Type B pancreatic cell (in vitro differentiated cells): Measurements from ENCODE around the gene COL25A1. TPM values are rescaled to one million over a fixed set of nuclear protein-coding genes. Genes with fewer than 3 reads are reported as not detected.

ENCODE experiments used
- DNase-seq: peaks from one replicate; pipeline ENCODE4 v3.0.0; 2021; ENCODE audit warnings: mixed read lengths; ENCODE audit not compliant: unreplicated experiment; ENCODE audit errors: extremely low spot score
- H3K27ac Mint-ChIP-seq: 2 replicates; pipeline ENCODE4 v1.8.0; 2021; ENCODE audit warnings: mild to moderate bottlenecking, mixed read lengths
- H3K27me3 Mint-ChIP-seq: 2 replicates; pipeline ENCODE4 v1.8.0; 2021; ENCODE audit warnings: mixed read lengths
- H3K36me3 Mint-ChIP-seq: 2 replicates; pipeline ENCODE4 v1.8.0; 2021; ENCODE audit warnings: mixed read lengths
- H3K4me1 Mint-ChIP-seq: one replicate; pipeline ENCODE4 v1.8.0; 2021; ENCODE audit warnings: mixed read lengths; ENCODE audit not compliant: unreplicated experiment
- H3K4me3 Mint-ChIP-seq: 2 replicates; pipeline ENCODE4 v1.8.0; 2021; ENCODE audit warnings: mild to moderate bottlenecking, mixed read lengths
- H3K9me3 Mint-ChIP-seq: 2 replicates; pipeline ENCODE4 v1.8.0; 2021; ENCODE audit warnings: mixed read lengths
- total RNA-seq: library from RNA; stranded (reverse); gene quantifications from 2 replicates; pipeline ENCODE4 v1.2.1, GENCODE V29; 2021; ENCODE audit warnings: low replicate concordance
- TF ChIP-seq, protein P1 (sequence below): fragments of 200-600 bp; sonication (generic); conservative IDR thresholded peaks from 2 replicates; pipeline ENCODE4 v1.5.0; 2021; ENCODE audit warnings: antibody characterized with exemption, mild to moderate bottlenecking

The COL25A1 gene
- total RNA-seq, 1 donor from 2014 or later: 9.2 TPM

DNA sequence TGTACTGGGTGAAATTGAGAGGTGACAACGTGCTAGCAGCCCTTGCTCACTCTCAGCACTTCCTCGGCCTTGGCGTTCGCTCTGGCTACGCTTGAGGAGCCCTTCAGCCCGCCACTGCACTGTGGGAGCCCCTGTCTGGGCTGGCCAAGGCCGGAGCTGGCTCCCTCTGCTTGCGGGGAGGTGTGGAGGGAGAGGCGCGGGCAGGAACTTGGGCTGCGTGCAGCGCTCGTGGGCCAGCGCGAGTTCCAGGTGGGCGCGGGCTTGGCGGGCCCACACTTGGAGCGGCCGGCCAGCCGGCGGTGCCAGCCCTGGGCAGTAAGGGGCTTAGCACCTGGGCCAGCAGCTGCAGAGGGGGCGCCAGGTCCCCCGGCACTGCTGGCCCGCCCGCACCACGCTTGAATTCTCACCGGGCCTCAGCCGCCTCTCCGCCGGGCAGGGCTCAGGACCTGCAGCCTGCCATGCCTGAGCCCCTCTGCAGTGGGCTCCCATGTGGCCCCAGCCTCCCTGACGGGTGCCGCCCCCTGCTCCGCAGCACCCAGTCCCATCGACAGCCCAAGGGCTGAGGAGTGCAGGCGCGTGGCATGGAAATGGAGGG is 290.1 kb downstream of the COL25A1 start:
- H3K36me3 Mint-ChIP-seq: no peaks in the 10 kb centered on the region
- no peak for DNase-seq
- TF ChIP-seq, protein P1, sequence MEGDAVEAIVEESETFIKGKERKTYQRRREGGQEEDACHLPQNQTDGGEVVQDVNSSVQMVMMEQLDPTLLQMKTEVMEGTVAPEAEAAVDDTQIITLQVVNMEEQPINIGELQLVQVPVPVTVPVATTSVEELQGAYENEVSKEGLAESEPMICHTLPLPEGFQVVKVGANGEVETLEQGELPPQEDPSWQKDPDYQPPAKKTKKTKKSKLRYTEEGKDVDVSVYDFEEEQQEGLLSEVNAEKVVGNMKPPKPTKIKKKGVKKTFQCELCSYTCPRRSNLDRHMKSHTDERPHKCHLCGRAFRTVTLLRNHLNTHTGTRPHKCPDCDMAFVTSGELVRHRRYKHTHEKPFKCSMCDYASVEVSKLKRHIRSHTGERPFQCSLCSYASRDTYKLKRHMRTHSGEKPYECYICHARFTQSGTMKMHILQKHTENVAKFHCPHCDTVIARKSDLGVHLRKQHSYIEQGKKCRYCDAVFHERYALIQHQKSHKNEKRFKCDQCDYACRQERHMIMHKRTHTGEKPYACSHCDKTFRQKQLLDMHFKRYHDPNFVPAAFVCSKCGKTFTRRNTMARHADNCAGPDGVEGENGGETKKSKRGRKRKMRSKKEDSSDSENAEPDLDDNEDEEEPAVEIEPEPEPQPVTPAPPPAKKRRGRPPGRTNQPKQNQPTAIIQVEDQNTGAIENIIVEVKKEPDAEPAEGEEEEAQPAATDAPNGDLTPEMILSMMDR: no peak
- H3K9me3 Mint-ChIP-seq: no peaks in the 10 kb centered on the region
- no peak overlapping the region for H3K4me3 Mint-ChIP-seq
- no peak overlapping the region for H3K27ac Mint-ChIP-seq
- peaks cover 17% of the 10 kb centered on the region for H3K4me1 Mint-ChIP-seq
- H3K27me3 Mint-ChIP-seq: no peaks in the 10 kb centered on the region

DNA sequence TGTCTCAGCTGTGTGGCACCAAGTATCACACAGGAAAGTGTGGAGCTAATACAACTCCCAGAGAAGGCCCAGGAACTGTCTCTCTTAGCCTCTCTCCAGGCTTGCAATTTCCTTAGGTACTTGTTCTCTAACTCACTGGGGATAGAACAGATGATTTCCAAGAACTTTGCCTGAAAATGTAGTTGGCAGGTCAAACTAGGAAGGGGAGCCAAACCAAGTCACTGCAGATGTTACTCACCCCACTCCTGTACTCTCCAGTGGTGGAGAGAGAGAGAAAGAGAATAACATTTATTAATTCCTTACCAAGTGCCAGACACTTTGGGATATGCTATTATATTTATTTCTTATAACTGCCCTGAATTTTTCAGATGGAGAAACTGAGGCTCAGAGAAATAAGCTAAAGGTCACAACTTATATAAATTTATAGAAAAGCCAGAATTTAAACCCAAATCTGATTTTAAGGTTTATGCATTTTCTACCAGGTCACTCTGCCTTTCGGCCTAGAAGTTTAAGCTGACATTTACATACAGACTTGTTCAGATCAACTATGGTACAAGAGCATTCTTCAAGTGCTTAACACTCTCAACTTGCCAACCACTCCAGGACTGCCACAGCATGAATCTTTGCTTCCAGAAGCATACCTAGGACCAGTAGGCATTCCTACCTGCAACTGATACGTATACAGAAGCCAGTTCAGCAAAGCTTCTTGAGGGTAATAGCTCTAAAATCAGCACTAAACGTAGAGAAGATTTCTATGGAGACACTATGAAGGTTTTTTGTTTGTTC is 291.0 kb downstream of the COL25A1 start:
- Mint-ChIP-seq H3K4me3 (no peak overlapping the region), H3K9me3 (no peaks in the 10 kb centered on the region), H3K36me3 (no peaks in the 10 kb centered on the region), H3K27ac (no peak overlapping the region), H3K27me3 (no peaks in the 10 kb centered on the region), H3K4me1 (peaks cover 17% of the 10 kb centered on the region)
- TF ChIP-seq, protein P1: no peak
- DNase-seq: no peak

DNA sequence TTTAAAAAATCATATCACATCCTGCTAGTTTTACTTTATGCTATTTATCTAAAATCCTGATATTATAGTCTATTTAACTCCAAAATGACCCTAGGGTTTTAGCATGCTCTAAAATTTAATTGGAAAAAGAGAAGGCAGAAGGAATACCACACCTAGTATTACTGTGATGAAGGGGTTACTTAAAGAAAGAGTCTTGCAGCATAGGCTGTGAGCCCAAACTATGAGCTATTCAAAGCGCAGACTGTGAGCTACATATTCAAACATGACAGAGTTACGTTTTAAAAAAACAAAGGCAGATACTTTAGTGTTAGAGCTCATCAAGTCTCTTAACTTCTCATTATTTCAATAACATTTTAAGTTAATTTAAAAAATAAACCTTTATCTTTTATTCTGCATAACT is 291.9 kb downstream of the COL25A1 start:
- TF ChIP-seq, protein P1: no peak
- no peaks in the 10 kb centered on the region for H3K27me3 Mint-ChIP-seq
- peaks cover 16% of the 10 kb centered on the region for H3K4me1 Mint-ChIP-seq
- no peak overlapping the region for H3K4me3 Mint-ChIP-seq
- no peaks in the 10 kb centered on the region for H3K9me3 Mint-ChIP-seq
- no peaks in the 10 kb centered on the region for H3K36me3 Mint-ChIP-seq
- DNase-seq: no peak
- no peak overlapping the region for H3K27ac Mint-ChIP-seq

DNA sequence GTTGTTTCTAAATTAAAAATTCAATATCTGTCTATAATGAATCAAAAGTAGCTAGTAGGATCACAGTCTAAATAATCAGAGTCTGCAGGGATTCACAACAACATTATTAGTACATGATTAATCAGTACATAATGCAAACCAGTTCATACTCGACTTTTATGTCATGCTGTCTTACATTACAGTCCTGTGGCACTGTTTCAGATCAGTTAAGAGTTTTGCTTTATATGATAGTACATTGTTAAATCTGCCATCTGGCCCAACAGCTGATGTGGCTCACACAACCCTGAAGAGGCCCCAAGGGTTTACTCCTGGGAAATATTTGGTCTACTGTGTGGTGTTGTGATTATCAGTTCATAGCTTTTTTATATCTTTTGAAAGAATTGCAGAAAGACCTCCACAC is 292.5 kb downstream of the COL25A1 start:
- DNase-seq: no peak
- Mint-ChIP-seq H3K27ac (no peak overlapping the region), H3K9me3 (no peaks in the 10 kb centered on the region), H3K4me1 (peaks cover 11% of the 10 kb centered on the region), H3K27me3 (no peaks in the 10 kb centered on the region), H3K4me3 (no peak overlapping the region), H3K36me3 (no peaks in the 10 kb centered on the region)
- TF ChIP-seq, protein P1: no peak

DNA sequence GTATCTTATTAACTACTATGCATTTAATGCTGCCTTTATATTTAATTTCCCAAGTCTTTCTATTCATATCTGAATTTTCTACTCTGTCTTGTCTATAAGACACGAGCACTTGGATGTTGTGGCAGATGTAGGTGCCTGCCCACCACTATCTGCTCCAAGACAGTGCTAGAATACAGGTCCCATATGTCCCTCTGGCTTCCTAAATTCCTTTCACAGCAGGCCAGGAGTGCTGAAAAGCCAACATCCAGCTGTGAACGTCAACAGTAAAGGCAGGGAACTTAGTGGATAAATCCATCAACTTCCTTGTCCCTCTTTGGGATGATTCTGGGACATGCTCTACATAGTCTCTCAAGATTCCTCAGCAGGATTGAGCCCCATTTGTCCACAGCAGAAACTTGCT is 294.5 kb downstream of the COL25A1 start:
- Mint-ChIP-seq H3K9me3 (no peaks in the 10 kb centered on the region), H3K27ac (no peak overlapping the region), H3K4me3 (no peak overlapping the region), H3K36me3 (no peaks in the 10 kb centered on the region), H3K27me3 (no peaks in the 10 kb centered on the region), H3K4me1 (peaks cover 11% of the 10 kb centered on the region)
- TF ChIP-seq, protein P1: no peak
- no peak for DNase-seq
